Esophagus squamous epithelium (tissue), 4 donors: ENCODE results near the gene TMEM81.

ENCODE experiments used
- POLR2A ChIP-seq, 4 donors: fragments of 450-650 bp; IDR thresholded peaks; one replicate each; pipeline ENCODE4 v1.6.1; 2017; ENCODE audit warnings: antibody characterized with exemption in 4 of 4, mild to moderate bottlenecking in 4 of 4, moderate library complexity in 3 of 4
- TF ChIP-seq, protein P1 (sequence below), 6 experiments: fragments of 450-650 bp in 4 of 6; fragments of 200-600 bp in 2 of 6; sonication (generic) in 2 of 6; IDR thresholded peaks; one replicate each; pipeline ENCODE4 v1.5.1; 2016 to 2019; ENCODE audit warnings: antibody characterized with exemption in 6 of 6, mild to moderate bottlenecking in 4 of 6, moderate library complexity in 4 of 6

DNA sequence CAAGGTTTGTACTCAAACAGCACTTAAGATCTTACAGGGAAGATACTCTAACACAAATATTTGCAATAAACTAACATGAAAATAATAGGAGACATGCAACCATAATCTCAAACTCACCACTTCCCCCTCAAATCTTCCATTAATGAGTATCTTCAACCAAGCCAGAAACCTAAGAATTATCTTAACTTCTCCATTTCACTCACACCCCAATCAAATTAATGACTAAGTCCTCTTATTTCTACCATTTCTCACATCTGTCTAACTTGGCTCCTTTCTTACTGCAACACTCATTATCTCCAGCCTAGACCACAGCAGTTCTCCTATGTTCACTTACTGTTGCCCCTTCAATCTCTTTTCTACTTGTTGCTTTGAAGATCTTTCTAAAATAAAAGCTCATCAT lies 27.1 kb upstream of the TMEM81 start:
- TF ChIP-seq, protein P1, sequence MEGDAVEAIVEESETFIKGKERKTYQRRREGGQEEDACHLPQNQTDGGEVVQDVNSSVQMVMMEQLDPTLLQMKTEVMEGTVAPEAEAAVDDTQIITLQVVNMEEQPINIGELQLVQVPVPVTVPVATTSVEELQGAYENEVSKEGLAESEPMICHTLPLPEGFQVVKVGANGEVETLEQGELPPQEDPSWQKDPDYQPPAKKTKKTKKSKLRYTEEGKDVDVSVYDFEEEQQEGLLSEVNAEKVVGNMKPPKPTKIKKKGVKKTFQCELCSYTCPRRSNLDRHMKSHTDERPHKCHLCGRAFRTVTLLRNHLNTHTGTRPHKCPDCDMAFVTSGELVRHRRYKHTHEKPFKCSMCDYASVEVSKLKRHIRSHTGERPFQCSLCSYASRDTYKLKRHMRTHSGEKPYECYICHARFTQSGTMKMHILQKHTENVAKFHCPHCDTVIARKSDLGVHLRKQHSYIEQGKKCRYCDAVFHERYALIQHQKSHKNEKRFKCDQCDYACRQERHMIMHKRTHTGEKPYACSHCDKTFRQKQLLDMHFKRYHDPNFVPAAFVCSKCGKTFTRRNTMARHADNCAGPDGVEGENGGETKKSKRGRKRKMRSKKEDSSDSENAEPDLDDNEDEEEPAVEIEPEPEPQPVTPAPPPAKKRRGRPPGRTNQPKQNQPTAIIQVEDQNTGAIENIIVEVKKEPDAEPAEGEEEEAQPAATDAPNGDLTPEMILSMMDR (IDR thresholded peaks at IDR 0.05), result no peak
- no peak for TF ChIP-seq POLR2A (IDR thresholded peaks at IDR 0.05)
